Measurements from ENCODE around the gene TMC6. TPM values are rescaled to one million over a fixed set of nuclear protein-coding genes. Genes with fewer than 3 reads are reported as not detected.

The TMC6 gene
- total RNA-seq, 1 donor from 2014 or later: 86.4 TPM

GRCh38 chr17:78107457-78107856, 21.1 kb downstream of the TMC6 start:
- no peak for TF ChIP-seq CTCF (IDR thresholded peaks at IDR 0.05; ENCODE audit: unreplicated experiment)
- H3K27me3 Mint-ChIP-seq (ENCODE audit: low read depth): no peaks in the 10 kb centered on the region
- H3K27ac Mint-ChIP-seq: no peak overlapping the region
- peaks cover 13% of the 10 kb centered on the region for H3K36me3 Mint-ChIP-seq
- no peak overlapping the region for H3K4me3 Mint-ChIP-seq
- no peak for DNase-seq (ENCODE audit: low spot score in 2 of 2, unreplicated experiment in 2 of 2)
- H3K9me3 Mint-ChIP-seq: no peaks in the 10 kb centered on the region
- no peaks in the 10 kb centered on the region for H3K4me1 Mint-ChIP-seq

- Mint-ChIP-seq H3K4me1 (no peaks in the 10 kb centered on the region), H3K9me3 (peaks cover 6% of the 10 kb centered on the region), H3K27ac (no peak overlapping the region), H3K4me3 (no peak overlapping the region), H3K27me3 (ENCODE audit: low read depth) (no peaks in the 10 kb centered on the region), H3K36me3 (peaks cover 25% of the 10 kb centered on the region)
- DNase-seq (ENCODE audit: low spot score in 2 of 2, unreplicated experiment in 2 of 2): no peak
- no peak for TF ChIP-seq CTCF (IDR thresholded peaks at IDR 0.05; ENCODE audit: unreplicated experiment)
Observed at GRCh38 chr17:78106211-78106610, 22.3 kb downstream of the TMC6 start.

GRCh38 chr17:78105551-78105950, 23.0 kb downstream of the TMC6 start:
- no peaks in the 10 kb centered on the region for H3K4me1 Mint-ChIP-seq
- H3K9me3 Mint-ChIP-seq: peaks cover 10% of the 10 kb centered on the region
- H3K36me3 Mint-ChIP-seq: peaks cover 28% of the 10 kb centered on the region
- H3K4me3 Mint-ChIP-seq: no peak overlapping the region
- TF ChIP-seq CTCF (IDR thresholded peaks at IDR 0.05; ENCODE audit: unreplicated experiment): no peak
- peak overlapping the region; percentile 21 for H3K27ac Mint-ChIP-seq
- no peak for DNase-seq (ENCODE audit: low spot score in 2 of 2, unreplicated experiment in 2 of 2)
- no peaks in the 10 kb centered on the region for H3K27me3 Mint-ChIP-seq (ENCODE audit: low read depth)

- DNase-seq (ENCODE audit: low spot score in 2 of 2, unreplicated experiment in 2 of 2): no peak
- Mint-ChIP-seq H3K4me1 (no peaks in the 10 kb centered on the region), H3K36me3 (peaks cover 31% of the 10 kb centered on the region), H3K27ac (no peak overlapping the region), H3K27me3 (ENCODE audit: low read depth) (no peaks in the 10 kb centered on the region), H3K4me3 (no peak overlapping the region), H3K9me3 (peaks cover 12% of the 10 kb centered on the region)
- TF ChIP-seq CTCF (IDR thresholded peaks at IDR 0.05; ENCODE audit: unreplicated experiment): no peak
Observed at GRCh38 chr17:78105101-78105500, 23.5 kb downstream of the TMC6 start.

GRCh38 chr17:78104540-78104941, 24.0 kb downstream of the TMC6 start:
- Mint-ChIP-seq H3K27me3 (ENCODE audit: low read depth) (no peaks in the 10 kb centered on the region), H3K27ac (no peak overlapping the region), H3K4me3 (no peak overlapping the region), H3K9me3 (peaks cover 17% of the 10 kb centered on the region), H3K4me1 (no peaks in the 10 kb centered on the region), H3K36me3 (peaks cover 35% of the 10 kb centered on the region)
- no peak for TF ChIP-seq CTCF (IDR thresholded peaks at IDR 0.05; ENCODE audit: unreplicated experiment)
- no peak for DNase-seq (ENCODE audit: low spot score in 2 of 2, unreplicated experiment in 2 of 2)

GRCh38 chr17:78103311-78103710, 25.2 kb downstream of the TMC6 start:
- TF ChIP-seq CTCF (IDR thresholded peaks at IDR 0.05; ENCODE audit: unreplicated experiment): no peak
- Mint-ChIP-seq H3K36me3 (peaks cover 44% of the 10 kb centered on the region), H3K4me1 (no peaks in the 10 kb centered on the region), H3K9me3 (peaks cover 20% of the 10 kb centered on the region), H3K4me3 (no peak overlapping the region), H3K27me3 (ENCODE audit: low read depth) (no peaks in the 10 kb centered on the region), H3K27ac (no peak overlapping the region)
- DNase-seq (ENCODE audit: low spot score in 2 of 2, unreplicated experiment in 2 of 2): no peak

Measured in mesothelial cell of epicardium (in vitro differentiated cells).